ENCODE measurements around the gene NR3C2. TPM values are rescaled to one million over a fixed set of nuclear protein-coding genes. Genes with fewer than 3 reads are reported as not detected.

The NR3C2 gene
- total and polyA plus RNA-seq, 2 of the 4 experiments (the other 2 are of a cell fraction): 1.1 to 2.3 TPM

GRCh38 chr4:148346657-148347056 lies 95.6 kb downstream of the NR3C2 start:
- H3K27me3 ChIP-seq (ENCODE audit: control insufficient read depth, insufficient read depth, low read length): no peaks in the 10 kb centered on the region
- no peak overlapping the region for H2BK5ac ChIP-seq (ENCODE audit: low read depth, low read length, poor library complexity, severe bottlenecking)
- CTCF ChIA-PET: no interaction called here
- H4K8ac ChIP-seq (ENCODE audit: low read depth in 2 of 2, low read length in 2 of 2): no peak overlapping the region
- no peaks in the 10 kb centered on the region for H3K9me1 ChIP-seq (ENCODE audit: insufficient read depth, low read length)
- H3K4me3 ChIP-seq (ENCODE audit: insufficient read depth, low read depth, low read length): no peak overlapping the region
- no peak overlapping the region for H2AK9ac ChIP-seq (replicated peaks; ENCODE audit: low read depth, low read length, poor library complexity)
- no peaks in the 10 kb centered on the region for H3K4me1 ChIP-seq (ENCODE audit: control insufficient read depth, insufficient read depth, low read length)
- H3K4me2 ChIP-seq (ENCODE audit: low read depth, low read length): no peak overlapping the region
- H3K27ac ChIP-seq (ENCODE audit: insufficient read depth, low read length): no peak overlapping the region
- no peak overlapping the region for H3K56ac ChIP-seq (ENCODE audit: extremely low read depth, insufficient read depth, low read length)
- no peak overlapping the region for H2AFZ ChIP-seq (replicated peaks; ENCODE audit: low read length, poor library complexity)
- H2AK5ac ChIP-seq (ENCODE audit: low read depth, low read length): no peak overlapping the region
- H3K4ac ChIP-seq (ENCODE audit: low read depth, low read length): no peak overlapping the region
- in situ Hi-C loops (cut with MboI; ENCODE audit: low sequenced_read_pairs) (no loop called here), dilution Hi-C loops (cut with HindIII; ENCODE audit: low sequenced_read_pairs, unreplicated experiment) (no loop called here), intact Hi-C loops (cut with micrococcal nuclease) (no loop called here)
- no peak for TF ChIP-seq RFX5 (IDR thresholded peaks at IDR 0.05; ENCODE audit: low read depth, low read length)
- TF ChIP-seq CHD1 (IDR thresholded peaks at IDR 0.05; ENCODE audit: low read depth, low read length): no peak
- TF ChIP-seq SMC3 (IDR thresholded peaks at IDR 0.05; ENCODE audit: low read depth, low read length): no peak
- TF ChIP-seq MAZ (IDR thresholded peaks at IDR 0.05; ENCODE audit: borderline replicate concordance, low read depth, low read length): no peak
- no peak for TF ChIP-seq MXI1 (IDR thresholded peaks at IDR 0.05; ENCODE audit: borderline replicate concordance, low read depth, low read length)
- TF ChIP-seq ELK1 (IDR thresholded peaks at IDR 0.05; ENCODE audit: borderline replicate concordance, low read depth, low read length): no peak
- TF ChIP-seq POLR2A (IDR thresholded peaks at IDR 0.05; ENCODE audit: low read depth, low read length): no peak
- no peak for TF ChIP-seq CTCF (conservative IDR thresholded peaks at IDR 0.05; ENCODE audit: low read depth, low read length)
- no peak for TF ChIP-seq RAD21 (IDR thresholded peaks at IDR 0.05; ENCODE audit: low read length)
- no peak for TF ChIP-seq FOS (IDR thresholded peaks at IDR 0.05; ENCODE audit: low read depth, low read length)
- TF ChIP-seq BHLHE40 (IDR thresholded peaks at IDR 0.05; ENCODE audit: low read depth, low read length): no peak
- no peak for TF ChIP-seq CEBPB (IDR thresholded peaks at IDR 0.05; ENCODE audit: low read depth, low read length)
- TF ChIP-seq MAFK (IDR thresholded peaks at IDR 0.05; ENCODE audit: low read depth, low read length): no peak
- no peak for TF ChIP-seq NFE2L2 (IDR thresholded peaks at IDR 0.05; ENCODE audit: low read depth, low read length)
- TF ChIP-seq RCOR1 (IDR thresholded peaks at IDR 0.05; ENCODE audit: insufficient replicate concordance, low read length): no peak
- TF ChIP-seq USF2 (IDR thresholded peaks at IDR 0.05; ENCODE audit: low read depth, low read length): no peak
- DNase-seq (no peak), ATAC-seq (ENCODE audit: low read depth) (no peak)
- H3K79me1 ChIP-seq (ENCODE audit: low read depth in 1 of 2, low read length in 2 of 2): no peaks in the 10 kb centered on the region
- H4K5ac ChIP-seq (ENCODE audit: low read depth, low read length): no peak overlapping the region
- no peak overlapping the region for H3K18ac ChIP-seq (ENCODE audit: low read depth, low read length)
- no peak overlapping the region for H3K23ac ChIP-seq (ENCODE audit: low read depth, low read length)
- H2BK120ac ChIP-seq (ENCODE audit: low read depth, low read length): no peak overlapping the region
- no peak overlapping the region for H3K14ac ChIP-seq (replicated peaks; ENCODE audit: low read depth, low read length)
- H2BK15ac ChIP-seq (ENCODE audit: low read depth, low read length): no peak overlapping the region
- POLR2A ChIA-PET (ENCODE audit: unreplicated experiment): no interaction called here
- no peak overlapping the region for H3K9ac ChIP-seq (ENCODE audit: low read depth, low read length)
- H4K91ac ChIP-seq (ENCODE audit: insufficient read depth, low read depth, low read length): no peak overlapping the region
- H3K36me3 ChIP-seq (ENCODE audit: control insufficient read depth, insufficient read depth, low read length): no peaks in the 10 kb centered on the region
- no peak overlapping the region for H2BK20ac ChIP-seq (ENCODE audit: low read depth, low read length)
- H3K9me3 ChIP-seq (ENCODE audit: control insufficient read depth, insufficient read depth, low read length): no peaks in the 10 kb centered on the region
- no TSS peak for BruUV-seq (replicated peaks)
- no peaks in the 10 kb centered on the region for H4K20me1 ChIP-seq (ENCODE audit: insufficient read depth, low read length)
- no CpG with 5 or more reads among the region's 2 CpGs for WGBS, 2 experiments (ENCODE audit: extremely low coverage in 2 of 2, insufficient read length in 1 of 2)

Measured in IMR-90 (cell line).